Anterior cingulate cortex (tissue), 58 donors: ENCODE results near the gene MYO1D.
"Not testable (repeated sequence)": the region's sequence is repeated elsewhere in the genome, so short reads cannot be mapped to it uniquely, and the experiment has no call there.

ENCODE experiments used
- DNase-seq, 58 donors: peaks; one replicate each; lab custom pipeline; 2025; lab: John Stamatoyannopoulos, UW

MYO1D gene

DNA sequence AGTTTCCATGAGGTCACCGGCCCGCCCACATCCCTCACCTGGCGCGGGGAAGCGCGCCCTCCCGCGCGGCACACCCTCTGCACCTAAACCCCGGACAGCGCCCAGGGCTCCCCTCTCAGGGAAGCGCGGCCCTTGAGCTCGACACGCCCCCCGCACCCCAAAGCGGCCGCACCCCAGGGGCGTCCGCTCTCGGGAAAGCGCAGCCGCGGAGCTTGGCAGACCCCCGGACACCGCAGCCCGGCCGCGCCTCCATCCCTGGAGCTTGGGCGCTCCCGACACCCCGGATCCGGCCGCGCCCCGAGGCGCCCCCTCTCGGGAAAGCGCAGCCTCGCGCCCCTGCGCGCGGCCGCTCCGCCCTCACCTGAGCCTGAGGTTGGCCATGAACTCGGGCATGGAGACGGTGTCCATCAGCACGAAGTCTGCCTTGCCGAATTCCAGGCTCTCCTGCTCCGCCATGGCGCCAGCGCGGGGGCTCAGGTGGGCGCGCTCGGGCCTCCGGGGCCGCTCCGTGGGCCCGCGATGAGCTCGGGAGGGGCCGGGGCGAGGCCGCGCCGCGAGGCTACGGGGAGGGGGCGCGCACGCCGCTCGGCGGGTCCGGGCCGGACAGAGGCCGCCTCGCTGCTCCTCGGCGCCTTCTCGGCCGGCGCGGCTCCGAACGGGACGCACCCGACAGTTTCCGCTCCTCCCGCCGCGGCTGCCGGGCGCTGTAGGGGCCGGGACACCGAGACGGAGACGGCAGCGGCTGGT, at the start of gene MYO1D:
MYO1D (minus strand) TSS at position 708 of the 747 bp plus-strand sequence; CDS start at position 456, 252 bp downstream.
- DNase-seq: peak in 24 of 58 donors; percentile 18 to 69 (median 46)

GRCh38 chr17:32926183-32926582, 49.3 kb upstream of the MYO1D start:
- no peak for DNase-seq

GRCh38 chr17:32923905-32924304, 47.0 kb upstream of the MYO1D start:
- not testable (repeated sequence) for DNase-seq

DNA sequence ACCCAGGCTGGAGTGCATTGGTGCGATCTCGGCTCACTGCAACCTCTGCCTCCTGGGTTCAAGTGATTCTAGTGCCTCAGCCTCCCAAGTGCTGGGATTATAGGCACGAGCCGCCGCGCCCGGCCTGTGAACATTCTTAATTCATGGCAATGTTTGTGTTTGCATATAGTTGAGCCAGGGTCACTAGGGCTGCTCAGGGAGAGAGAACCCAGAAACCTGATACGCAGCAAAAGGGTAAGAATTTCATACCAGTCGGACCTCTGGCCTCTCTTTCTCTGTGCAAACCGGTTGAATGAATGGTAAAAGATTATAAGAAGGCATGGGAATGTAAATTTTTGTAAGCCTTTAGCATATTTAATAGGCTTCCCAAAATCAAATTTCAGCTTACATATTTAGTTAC, 44.1 kb upstream of the MYO1D start:
- DNase-seq: no peak

DNA sequence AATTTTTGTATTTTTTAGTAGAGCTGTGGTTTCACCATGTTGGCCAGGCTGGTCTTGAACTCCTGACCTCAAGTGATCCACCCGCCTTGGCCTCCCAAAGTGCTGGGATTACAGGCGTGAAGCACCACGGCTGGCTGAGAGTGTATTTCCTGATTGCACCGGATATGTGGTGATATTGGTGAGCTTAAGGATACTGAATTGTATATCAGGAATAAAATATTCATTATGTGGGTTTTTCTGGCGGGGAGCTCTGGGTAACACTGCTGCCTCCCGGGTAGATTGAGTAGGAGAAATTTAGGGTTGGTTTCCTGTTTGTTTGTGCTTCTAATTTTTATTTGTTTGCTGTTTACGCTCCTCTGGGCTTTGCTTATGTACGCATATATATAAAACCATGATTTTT, 43.4 kb upstream of the MYO1D start:
- DNase-seq: no peak

GRCh38 chr17:32919876-32920275, 43.0 kb upstream of the MYO1D start:
- DNase-seq: not testable (repeated sequence)

DNA sequence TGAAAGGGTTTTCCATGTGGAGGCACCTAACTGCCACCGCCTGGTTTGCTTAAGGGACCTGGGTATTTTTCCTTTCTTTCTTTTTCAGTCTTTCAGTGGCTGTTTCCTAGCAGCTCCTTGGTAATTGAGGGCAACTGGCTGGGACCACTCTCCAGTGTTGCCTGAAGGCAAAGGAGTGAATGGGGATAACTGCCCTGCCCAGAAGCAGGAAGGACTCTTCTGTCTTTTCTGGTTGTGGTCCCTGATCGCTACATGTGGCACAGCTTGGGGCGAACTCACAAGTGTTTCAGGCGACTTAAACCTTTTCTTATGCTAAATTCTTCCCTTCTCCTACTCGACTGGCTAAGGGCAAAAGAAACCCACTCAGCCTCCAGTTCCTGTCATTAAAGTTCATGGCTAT, 40.9 kb upstream of the MYO1D start:
- DNase-seq: no peak

DNA sequence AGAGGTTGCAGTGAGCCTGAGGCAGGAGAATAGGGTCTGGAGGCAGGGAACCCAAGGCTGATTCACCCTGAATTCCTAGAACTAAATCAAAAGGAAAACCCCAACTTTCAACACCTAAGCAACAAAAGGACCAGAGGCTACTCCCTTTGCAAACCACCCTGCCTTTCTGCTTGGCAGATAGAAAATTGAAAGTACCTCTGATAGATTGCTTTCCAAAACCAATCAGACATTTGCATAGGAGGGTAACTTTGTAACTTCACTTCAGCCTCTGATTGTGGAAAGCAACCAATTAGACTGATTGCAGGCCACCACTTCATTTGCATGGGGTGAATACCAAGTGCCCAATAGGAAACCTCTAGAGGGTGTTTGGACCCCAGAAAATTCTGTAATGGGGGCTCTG, 40.2 kb upstream of the MYO1D start:
- DNase-seq: no peak

DNA sequence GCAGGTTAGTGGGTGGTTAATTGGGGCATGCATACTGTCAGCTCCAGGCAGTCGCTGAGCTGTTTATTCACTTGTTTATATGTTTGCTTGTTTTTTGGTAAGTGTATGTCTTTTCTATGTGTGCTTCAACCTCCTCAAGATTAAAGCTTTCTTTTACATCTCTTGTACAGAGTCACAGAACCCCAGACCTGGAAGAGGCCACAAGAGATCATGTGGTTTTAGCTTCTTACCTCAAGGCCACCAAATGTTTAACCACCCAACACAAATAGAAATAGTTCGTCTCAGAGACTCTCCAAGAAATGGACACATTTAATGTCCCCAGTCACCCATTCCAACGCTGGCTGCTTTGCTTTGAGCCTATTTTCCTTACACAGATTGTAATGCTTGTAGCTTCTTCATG, 39.2 kb upstream of the MYO1D start:
- no peak for DNase-seq

GRCh38 chr17:32915245-32915644, 38.3 kb upstream of the MYO1D start:
- DNase-seq: no peak

DNA sequence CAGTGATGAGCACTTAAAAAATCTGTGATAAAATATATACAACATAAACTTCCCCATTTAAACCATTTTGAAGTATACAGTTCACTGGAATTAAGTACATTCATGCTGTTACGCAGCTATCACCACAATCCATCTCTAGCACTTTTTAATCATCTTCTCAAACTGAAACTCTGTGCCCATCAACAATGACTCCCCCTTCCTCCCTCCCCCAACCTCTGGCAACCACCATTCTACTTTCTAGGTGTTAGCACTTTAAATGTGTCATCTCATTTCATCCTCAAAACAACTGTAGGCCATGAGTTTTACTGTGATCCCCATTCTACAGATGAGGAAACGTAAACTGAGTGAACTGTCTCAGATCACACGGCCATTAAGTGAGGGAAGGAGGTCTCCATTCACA, 37.3 kb upstream of the MYO1D start:
- no peak for DNase-seq

DNA sequence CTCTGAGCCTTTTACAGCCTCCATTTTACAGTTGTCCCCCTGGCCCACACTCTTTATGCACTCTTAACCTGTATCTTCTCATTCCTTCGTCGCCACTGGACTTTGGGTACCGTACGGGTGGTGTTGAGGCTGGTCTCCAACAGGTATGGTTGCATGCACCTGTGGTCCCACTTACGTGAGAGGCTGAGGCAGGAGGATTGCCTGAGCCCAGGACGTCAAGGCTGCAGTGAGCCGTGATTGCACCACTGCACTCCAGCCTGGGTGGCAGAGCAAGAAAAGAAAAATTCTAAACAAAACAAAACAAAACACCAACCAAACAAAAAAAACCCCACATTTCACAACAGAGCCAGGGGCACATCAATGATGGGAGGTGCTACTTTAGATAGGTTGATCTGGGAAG, 36.7 kb upstream of the MYO1D start:
- no peak for DNase-seq

DNA sequence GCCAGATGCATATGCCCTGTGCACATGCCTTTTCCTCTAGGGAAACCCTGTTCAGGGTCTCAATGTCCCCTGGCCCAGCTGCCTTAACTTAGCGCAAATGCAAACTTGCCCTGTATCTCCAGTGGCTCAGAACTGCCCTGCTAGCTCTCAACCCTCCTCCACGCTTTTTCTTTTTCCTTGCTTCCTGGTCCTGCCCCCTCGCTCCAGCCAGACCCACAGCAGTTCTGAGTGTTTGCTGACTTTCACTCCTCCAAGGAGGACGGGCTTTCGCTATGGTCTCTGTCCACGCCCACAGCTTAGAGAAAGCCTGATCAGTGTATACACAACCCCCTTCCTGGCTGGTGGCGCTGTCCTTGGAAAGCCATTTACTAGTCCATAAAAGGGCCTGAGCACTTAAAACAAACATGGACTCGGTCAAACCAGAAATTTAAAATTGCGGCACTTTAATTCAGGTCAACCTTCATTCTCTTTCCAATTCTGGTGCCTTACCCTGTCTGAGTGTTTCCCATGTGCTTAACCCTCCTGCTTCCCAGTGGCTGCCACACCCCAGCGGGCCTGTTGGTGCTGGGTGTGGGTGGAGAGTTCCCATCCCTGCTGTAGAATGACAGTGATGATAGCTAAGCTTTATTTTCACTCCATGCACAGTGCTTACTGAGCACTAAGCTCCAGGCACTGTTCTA, 35.4 kb upstream of the MYO1D start:
- DNase-seq: peak in 1 of 58 donors; percentile 4

GRCh38 chr17:32910769-32911168, 33.8 kb upstream of the MYO1D start:
- no peak for DNase-seq

- DNase-seq: peak in 50 of 58 donors; percentile 9 to 79 (median 40)
Observed at GRCh38 chr17:32909787-32910369, 33.0 kb upstream of the MYO1D start.

- DNase-seq: no peak
Observed at GRCh38 chr17:32907583-32907982, 30.7 kb upstream of the MYO1D start.

GRCh38 chr17:32904891-32905290, 28.0 kb upstream of the MYO1D start:
- DNase-seq: no peak

- DNase-seq: no peak
Observed at GRCh38 chr17:32903774-32904673, 27.1 kb upstream of the MYO1D start.

GRCh38 chr17:32901743-32902142, 24.8 kb upstream of the MYO1D start:
- no peak for DNase-seq

GRCh38 chr17:32899236-32900013, 22.5 kb upstream of the MYO1D start:
- DNase-seq: no peak
